C4-2B (cell line): ENCODE results near the gene SLC8B1.

ENCODE experiments used
- CTCF ChIP-seq: fragments of 450-650 bp; conservative IDR thresholded peaks from 2 replicates; pipeline ENCODE4 v1.5.1; 2017; ENCODE audit warnings: mild to moderate bottlenecking
- ZFX ChIP-seq: fragments of 450-650 bp; IDR thresholded peaks from 2 replicates; pipeline ENCODE4 v1.6.1; 2017

GRCh38 chr12:113330505-113330904, 4.4 kb downstream of the SLC8B1 start:
- no peak for TF ChIP-seq CTCF
- TF ChIP-seq ZFX: no peak
